Gastroesophageal sphincter (tissue), 3 donors: Measurements from ENCODE around the gene SUMO2.

Source experiments
- CTCF ChIP-seq, 4 experiments: fragments of 200-600 bp in 2 of 4; fragments of 450-650 bp in 2 of 4; sonication (generic) in 1 of 4; IDR thresholded peaks; one replicate each; pipeline ENCODE4 v1.5.1; 2017 to 2019; ENCODE audit warnings: antibody characterized with exemption in 4 of 4, mild to moderate bottlenecking in 2 of 4, moderate library complexity in 2 of 4
- EP300 ChIP-seq: sonication (generic); formaldehyde crosslinking; IDR thresholded peaks from one replicate; pipeline ENCODE4 v1.6.1; 2017; ENCODE audit warnings: antibody characterized with exemption, mild to moderate bottlenecking
- POLR2A ChIP-seq, 2 donors: fragments of 450-650 bp; IDR thresholded peaks; one replicate each; pipeline ENCODE4 v1.6.1; 2017; ENCODE audit warnings: antibody characterized with exemption in 2 of 2, mild to moderate bottlenecking in 2 of 2, moderate library complexity in 1 of 2
- POLR2AphosphoS5 ChIP-seq: sonication (generic); formaldehyde crosslinking; IDR thresholded peaks from one replicate; pipeline ENCODE4 v1.6.1; 2017; ENCODE audit warnings: antibody characterized with exemption

GRCh38 chr17:75124819-75125162 is 58.0 kb downstream of the SUMO2 start:
- no peak for TF ChIP-seq CTCF (IDR thresholded peaks at IDR 0.05)
- no peak for TF ChIP-seq POLR2AphosphoS5
- TF ChIP-seq POLR2A (IDR thresholded peaks at IDR 0.05), result no peak
- no peak for TF ChIP-seq EP300
